GM10248 (cell line): ENCODE data around the gene EPHA6.

Experiments
- CTCF ChIA-PET: fragments of 300-600 bp; sonication (Branson Sonifier 250); formaldehyde crosslinking; extraction: SDS; loops from one replicate; lab custom pipeline; 2021; ENCODE audit warnings: antibody characterized with exemption; lab: Yijun Ruan, JAX
- POLR2A ChIA-PET: fragments of 350-650 bp; sonication (Branson Sonifier 250); formaldehyde crosslinking; extraction: SDS; loops from one replicate; lab custom pipeline; 2020; ENCODE audit warnings: antibody characterized with exemption; lab: Yijun Ruan, JAX
- DNase-seq: peaks from one replicate; pipeline ENCODE4 v3.0.0; 2012; ENCODE audit errors: extremely low spot score
- TF ChIP-seq, protein P1 (sequence below): IDR thresholded peaks from 2 replicates; pipeline ENCODE4 v1.5.1; 2012; ENCODE audit warnings: mild to moderate bottlenecking, low read depth; ENCODE audit errors: extremely low read depth, missing control alignments, control extremely low read depth

EPHA6 gene

DNA sequence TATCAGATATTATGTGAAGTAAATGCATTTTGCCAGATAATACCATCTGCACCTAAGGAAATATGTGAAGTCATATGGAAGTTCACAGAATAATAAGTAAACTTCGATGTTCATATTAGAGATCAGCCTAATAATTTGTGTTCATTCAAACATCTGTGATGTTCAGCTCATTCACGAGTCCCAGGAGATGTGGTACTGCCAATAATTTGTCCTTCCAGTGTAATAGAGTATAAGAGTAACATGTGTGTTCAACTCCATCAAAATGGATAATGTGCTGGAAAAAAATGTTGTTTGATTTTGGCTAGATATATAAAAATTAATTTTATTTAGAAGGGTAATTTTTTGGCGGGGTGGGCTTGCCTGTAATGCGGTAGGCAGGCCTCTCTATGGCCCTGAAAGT lies 874.7 kb downstream of the EPHA6 start:
- ChIA-PET POLR2A (no interaction called here), CTCF (interaction anchor here (0.7 kb wide), 1 partner anchor 252 kb away, joined by 3 read pairs; no protein-coding TSS in a partner anchor)
- DNase-seq: no peak
- TF ChIP-seq, protein P1, sequence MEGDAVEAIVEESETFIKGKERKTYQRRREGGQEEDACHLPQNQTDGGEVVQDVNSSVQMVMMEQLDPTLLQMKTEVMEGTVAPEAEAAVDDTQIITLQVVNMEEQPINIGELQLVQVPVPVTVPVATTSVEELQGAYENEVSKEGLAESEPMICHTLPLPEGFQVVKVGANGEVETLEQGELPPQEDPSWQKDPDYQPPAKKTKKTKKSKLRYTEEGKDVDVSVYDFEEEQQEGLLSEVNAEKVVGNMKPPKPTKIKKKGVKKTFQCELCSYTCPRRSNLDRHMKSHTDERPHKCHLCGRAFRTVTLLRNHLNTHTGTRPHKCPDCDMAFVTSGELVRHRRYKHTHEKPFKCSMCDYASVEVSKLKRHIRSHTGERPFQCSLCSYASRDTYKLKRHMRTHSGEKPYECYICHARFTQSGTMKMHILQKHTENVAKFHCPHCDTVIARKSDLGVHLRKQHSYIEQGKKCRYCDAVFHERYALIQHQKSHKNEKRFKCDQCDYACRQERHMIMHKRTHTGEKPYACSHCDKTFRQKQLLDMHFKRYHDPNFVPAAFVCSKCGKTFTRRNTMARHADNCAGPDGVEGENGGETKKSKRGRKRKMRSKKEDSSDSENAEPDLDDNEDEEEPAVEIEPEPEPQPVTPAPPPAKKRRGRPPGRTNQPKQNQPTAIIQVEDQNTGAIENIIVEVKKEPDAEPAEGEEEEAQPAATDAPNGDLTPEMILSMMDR: no peak

DNA sequence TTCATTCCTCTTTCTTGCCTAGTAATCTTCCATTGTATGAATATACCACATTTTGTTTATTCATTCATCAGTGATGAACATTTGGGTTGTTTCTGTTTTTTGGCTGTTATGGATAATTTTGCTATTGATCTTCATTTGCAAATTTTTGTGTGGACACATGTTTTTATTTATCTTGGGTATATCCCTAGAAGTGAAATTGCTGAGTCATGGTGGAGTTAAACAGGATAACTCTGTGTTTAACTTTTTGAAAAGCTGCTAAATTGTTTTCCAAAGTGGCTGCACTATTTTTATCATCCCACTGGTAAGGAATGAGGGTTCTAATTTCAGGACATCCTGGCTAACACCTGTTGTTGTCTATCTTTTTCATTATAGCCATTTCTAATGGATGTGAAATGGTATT lies 875.6 kb downstream of the EPHA6 start:
- no peak for DNase-seq
- ChIA-PET CTCF (no interaction called here), POLR2A (no interaction called here)
- TF ChIP-seq, protein P1: no peak

DNA sequence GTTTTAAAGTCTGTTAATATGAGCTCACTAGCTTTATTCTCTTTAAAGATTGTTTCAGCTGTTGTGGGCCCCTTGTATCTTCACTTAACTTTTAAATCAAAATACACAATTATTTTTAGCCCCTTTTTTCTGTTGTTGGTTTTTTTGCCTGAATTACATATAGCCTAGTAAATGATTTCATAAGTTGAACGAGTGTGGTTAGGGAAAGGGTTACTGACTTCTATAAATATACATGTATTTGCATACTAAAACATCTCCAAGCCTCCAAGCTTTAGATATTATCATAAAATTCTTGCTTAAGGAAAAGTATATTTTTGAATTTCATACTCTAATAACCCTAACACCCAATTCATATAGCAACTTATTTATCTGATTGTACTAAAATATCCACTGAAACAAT lies 877.0 kb downstream of the EPHA6 start:
- TF ChIP-seq, protein P1: no peak
- CTCF ChIA-PET: interaction anchor here (1.2 kb wide), 1 partner anchor 9 kb away, joined by 3 read pairs; no protein-coding TSS in a partner anchor
- POLR2A ChIA-PET: no interaction called here

DNA sequence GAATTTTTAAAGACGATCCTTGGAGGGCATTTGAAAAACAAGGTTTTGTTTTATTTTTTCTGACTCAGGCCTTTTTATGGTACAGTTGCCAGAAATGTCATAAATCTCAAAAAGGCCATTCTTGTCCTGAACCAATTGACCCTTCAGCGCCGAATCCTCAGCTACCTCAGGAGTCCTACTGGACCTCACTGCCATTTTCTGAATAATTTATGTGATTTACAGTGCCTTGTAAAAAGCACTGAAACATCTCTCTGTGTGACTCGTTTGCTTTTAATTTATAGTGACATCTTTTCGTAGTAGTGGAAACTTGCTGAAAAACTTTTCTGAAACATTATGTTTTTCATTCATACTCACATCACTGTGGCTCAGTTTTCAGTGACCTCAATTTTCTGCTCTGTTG lies 878.0 kb downstream of the EPHA6 start:
- no peak for DNase-seq
- TF ChIP-seq, protein P1: no peak
- ChIA-PET POLR2A (no interaction called here), CTCF (no interaction called here)

More for the DNA sequence above, 877.0 kb downstream of the EPHA6 start:
- DNase-seq: no peak

DNA sequence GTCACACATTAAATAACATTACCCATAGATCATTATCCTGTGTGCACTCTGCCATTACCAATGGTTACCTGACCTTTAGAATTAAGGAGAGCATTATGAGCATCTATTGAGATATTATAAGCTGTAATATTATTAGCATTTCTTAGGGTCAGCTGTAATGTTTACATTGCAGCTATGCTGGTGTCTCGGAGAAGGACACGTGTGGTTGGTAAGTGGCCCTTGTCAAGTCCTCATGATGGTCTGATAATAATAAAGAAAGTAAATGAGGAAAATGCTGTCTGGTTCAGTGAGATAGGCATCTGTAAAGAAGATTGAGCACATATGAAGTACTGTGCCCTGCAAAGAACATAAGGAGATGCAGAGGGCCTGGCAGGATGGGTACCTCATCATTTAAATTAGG lies 878.4 kb downstream of the EPHA6 start:
- TF ChIP-seq, protein P1: no peak
- POLR2A ChIA-PET: no interaction called here
- no peak for DNase-seq
- CTCF ChIA-PET: no interaction called here

DNA sequence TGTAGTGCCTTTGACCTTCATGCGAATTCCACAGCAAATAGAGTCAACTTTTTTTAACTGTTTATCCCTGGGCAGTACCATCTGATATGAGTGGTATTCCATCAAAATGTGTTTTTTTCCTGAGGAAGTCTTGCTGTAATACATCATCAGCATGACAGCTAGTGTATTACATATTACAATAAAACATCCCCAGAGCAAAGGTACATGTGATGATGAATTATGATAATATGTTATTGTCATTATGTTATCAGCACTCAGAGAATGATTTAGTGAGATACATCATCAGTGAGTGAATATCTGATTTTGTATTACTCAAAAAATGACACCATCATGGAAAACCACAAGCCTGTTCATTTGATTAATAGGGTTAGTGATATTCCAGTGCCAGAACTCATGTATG lies 880.5 kb downstream of the EPHA6 start:
- ChIA-PET POLR2A (no interaction called here), CTCF (interaction anchor here (2.7 kb wide), 1 partner anchor 25 kb away, joined by 14 read pairs; no protein-coding TSS in a partner anchor)
- TF ChIP-seq, protein P1: no peak
- DNase-seq: no peak

DNA sequence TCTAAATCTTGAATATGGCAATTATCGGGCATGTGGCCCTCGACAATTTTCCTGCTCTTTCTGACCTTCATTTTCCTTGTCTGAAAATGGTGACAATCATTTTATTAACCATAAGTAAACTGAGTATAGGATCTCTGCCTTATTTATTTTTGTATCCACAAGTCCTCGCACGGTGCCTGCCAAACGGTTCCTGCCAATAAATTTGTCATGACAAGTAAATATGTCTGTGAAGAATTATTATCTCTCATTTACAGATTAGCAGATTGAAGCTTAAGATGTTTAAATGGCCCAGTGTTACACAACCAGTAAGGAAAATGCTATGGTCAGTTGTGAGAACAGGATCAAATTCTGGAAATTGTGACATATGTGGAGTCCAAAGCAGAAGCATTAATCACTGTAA lies 884.3 kb downstream of the EPHA6 start:
- DNase-seq: no peak
- TF ChIP-seq, protein P1: no peak
- ChIA-PET POLR2A (no interaction called here), CTCF (no interaction called here)
